Measurements from ENCODE around the gene ORM2.

GRCh38 chr9:114346146-114346545 is 16.5 kb downstream of the ORM2 start:
- TF ChIP-seq CTCF (IDR thresholded peaks at IDR 0.05) (no peak), POLR2A (IDR thresholded peaks at IDR 0.05) (no peak)
